T-helper 9 cell (primary cell): Measurements from ENCODE around the gene THTPA.
"Not testable (repeated sequence)": the region's sequence is repeated elsewhere in the genome, so short reads cannot be mapped to it uniquely, and the experiment has no call there.

Source experiments
- DNase-seq: peaks from one replicate; pipeline ENCODE4 v3.0.0-alpha.2; 2020

The THTPA gene

GRCh38 chr14:23568021-23568599 is 12.0 kb downstream of the THTPA start:
- DNase-seq, result no peak

GRCh38 chr14:23568600-23569331 is 12.7 kb downstream of the THTPA start:
- no peak for DNase-seq

- DNase-seq, result no peak
Observed at GRCh38 chr14:23569443-23570151, 13.5 kb downstream of the THTPA start.

GRCh38 chr14:23570806-23571483 is 14.9 kb downstream of the THTPA start:
- DNase-seq, result no peak

GRCh38 chr14:23571701-23572523 is 15.8 kb downstream of the THTPA start:
- no peak for DNase-seq

- no peak for DNase-seq
Observed at GRCh38 chr14:23572524-23572828, 16.4 kb downstream of the THTPA start.

GRCh38 chr14:23572836-23573235 is 16.8 kb downstream of the THTPA start:
- no peak for DNase-seq

GRCh38 chr14:23573384-23574015 is 17.4 kb downstream of the THTPA start:
- no peak for DNase-seq

GRCh38 chr14:23577004-23577681 is 21.1 kb downstream of the THTPA start:
- no peak for DNase-seq

GRCh38 chr14:23577710-23578392 is 21.8 kb downstream of the THTPA start:
- DNase-seq, result no peak

GRCh38 chr14:23578560-23579310 is 22.7 kb downstream of the THTPA start, which contains the start of gene JPH4:
Gene JPH4 (minus strand): TSS chr14:23578790. CDS start chr14:23577453, 1,337 bp downstream.
- DNase-seq, result no peak

- DNase-seq, result no peak
Observed at GRCh38 chr14:23579311-23579630, 23.2 kb downstream of the THTPA start.

- DNase-seq, result no peak
Observed at GRCh38 chr14:23579739-23580138, 23.7 kb downstream of the THTPA start.

GRCh38 chr14:23580152-23580926 is 24.3 kb downstream of the THTPA start:
- DNase-seq, result no peak

GRCh38 chr14:23580948-23581281 is 24.8 kb downstream of the THTPA start:
- DNase-seq, result no peak

GRCh38 chr14:23582906-23583760 is 27.1 kb downstream of the THTPA start:
- no peak for DNase-seq

GRCh38 chr14:23583761-23584526 is 27.9 kb downstream of the THTPA start:
- not testable (repeated sequence) for DNase-seq
